Skin of body (tissue), 2 donors: Measurements from ENCODE around the gene STAMBP. TPM values are rescaled to one million over a fixed set of nuclear protein-coding genes. Genes with fewer than 3 reads are reported as not detected.
"Not testable (repeated sequence)": the region's sequence is repeated elsewhere in the genome, so short reads cannot be mapped to it uniquely, and the experiment has no call there.

Experiments used
- DNase-seq: peaks from one replicate; lab custom pipeline; 2025; lab: John Stamatoyannopoulos, UW
- total RNA-seq: library from RNA; depleted of rRNA; stranded (reverse); fragments of >200 nt; gene quantifications from one replicate; pipeline ENCODE4 v1.2.3, GENCODE V29; 2014

STAMBP gene
- total RNA-seq, 1 donor from 2014 or later, result 15.5 TPM

GRCh38 chr2:73903949-73904613, 75.3 kb downstream of the STAMBP start:
- not testable (repeated sequence) for DNase-seq

- DNase-seq, result no peak
Observed at GRCh38 chr2:73904952-73905351, 76.2 kb downstream of the STAMBP start.

DNA sequence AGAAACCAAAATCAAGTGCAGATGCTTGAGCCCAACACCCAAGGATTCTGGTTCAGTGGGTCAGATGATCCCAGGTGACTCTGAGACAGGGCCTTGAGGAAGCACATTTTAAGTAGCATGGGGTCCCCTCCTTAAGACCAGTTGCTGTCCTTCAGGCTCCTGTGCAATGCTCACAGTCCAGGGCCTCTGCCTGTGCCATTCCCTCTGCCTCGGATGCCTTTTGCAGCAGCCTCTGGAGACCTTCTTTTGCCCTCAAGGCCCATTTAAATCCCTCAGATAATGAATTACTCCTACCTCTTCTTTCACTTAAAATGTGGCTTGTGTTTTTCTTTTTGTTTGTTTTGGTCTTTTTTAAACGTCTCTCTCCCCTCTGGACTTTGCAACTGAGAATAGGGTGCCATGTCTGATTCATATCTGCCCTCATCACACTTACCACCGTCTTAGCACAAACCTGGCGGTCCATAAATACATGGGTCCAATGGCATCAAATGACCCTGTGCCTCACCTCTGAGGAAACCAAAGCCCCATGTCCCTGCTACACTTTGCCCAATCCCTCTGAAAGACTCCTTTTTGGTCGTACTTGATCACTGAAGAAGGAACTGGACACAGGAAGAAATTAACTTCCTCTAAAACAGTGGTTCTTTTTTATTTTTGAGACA, 78.2 kb downstream of the STAMBP start:
- no peak for DNase-seq

DNA sequence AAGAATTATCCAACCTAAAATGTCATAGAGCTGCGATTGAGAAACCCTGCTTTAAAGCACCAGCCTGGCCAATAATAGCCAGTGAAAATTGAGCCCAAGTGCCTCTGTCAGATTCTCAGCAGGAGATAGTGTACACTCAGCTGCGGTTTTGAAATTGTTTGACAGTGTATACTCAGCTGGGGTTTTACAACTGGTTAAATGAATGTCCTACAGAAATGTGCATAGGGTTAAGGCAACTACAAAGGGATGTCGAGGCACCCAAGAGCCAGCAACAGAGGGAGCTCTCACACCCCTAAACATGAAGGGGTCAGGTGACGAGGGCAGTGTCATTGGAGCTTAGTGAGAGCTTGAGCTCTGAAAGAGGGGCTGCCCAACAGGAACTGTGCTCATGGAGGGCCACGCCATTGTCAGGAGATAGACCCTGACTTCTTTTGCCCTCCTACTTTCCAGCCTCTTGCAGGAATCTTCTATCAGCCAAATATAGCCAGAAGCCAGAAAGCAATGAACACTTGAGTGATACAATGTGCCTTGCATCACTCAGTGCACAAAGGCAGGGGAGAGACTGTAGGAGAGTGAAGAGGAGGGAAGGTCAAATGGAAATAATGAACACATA, 79.2 kb downstream of the STAMBP start:
- no peak for DNase-seq

- no peak for DNase-seq
Observed at GRCh38 chr2:73908689-73909652, 80.2 kb downstream of the STAMBP start.

DNA sequence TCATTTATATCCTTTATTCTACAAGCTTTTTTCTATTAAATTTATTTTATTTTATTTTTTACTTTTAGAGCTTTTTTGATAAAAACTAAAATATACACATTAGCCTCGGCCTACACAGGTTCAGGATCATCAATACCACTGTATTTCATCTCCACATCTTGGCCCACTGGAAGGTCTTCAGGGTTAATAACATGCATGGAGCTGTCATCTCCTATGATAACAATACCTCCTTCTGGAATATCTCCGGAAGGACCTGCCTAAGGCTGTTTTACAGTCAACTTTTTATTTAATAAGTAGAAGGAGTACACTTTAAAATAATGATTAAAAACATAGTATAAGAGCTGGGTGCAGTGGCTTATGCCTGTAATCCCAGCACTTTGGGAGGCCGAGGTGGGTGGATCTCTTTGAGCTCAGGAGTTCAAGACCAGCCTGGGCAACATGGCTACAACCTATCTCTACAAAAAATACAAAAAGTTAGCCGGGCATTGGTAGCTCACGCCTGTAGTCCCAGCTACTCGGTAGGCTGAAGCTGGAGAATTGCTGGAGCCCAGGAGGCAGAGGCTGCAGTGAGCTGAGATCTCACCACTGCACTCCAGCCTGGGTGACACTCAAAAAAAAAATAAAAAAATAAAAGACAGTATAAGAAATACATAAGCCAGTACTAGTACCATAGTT, 82.2 kb downstream of the STAMBP start:
- DNase-seq, result no peak

GRCh38 chr2:73911548-73912208, 82.9 kb downstream of the STAMBP start:
- no peak for DNase-seq

DNA sequence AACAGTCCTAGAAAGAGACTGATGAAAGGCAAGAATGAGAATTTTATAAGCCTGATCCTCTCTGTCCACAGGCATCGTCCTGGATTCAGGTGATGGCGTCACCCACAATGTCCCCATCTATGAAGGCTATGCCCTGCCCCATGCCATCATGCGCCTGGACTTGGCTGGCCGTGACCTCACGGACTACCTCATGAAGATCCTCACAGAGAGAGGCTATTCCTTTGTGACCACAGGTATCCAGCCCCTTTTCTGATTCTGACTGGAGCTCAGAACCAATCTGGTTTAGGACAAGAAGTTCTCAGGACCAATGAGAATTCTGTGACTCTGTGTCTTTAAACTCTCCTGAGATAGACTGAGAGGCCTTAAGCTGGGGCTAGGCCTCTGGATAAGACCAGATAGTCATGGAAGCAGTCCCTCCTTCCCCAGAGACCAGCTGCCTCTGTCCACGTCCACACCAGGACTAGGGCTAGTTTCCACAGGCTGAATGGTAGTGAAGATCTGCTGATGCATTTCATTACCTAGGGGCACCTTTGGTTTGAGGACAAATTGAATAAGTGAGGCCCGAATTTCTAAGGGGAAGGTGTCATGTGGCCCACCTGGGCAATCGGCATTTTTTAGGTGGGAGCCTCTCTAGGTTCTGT, 84.8 kb downstream of the STAMBP start:
- no peak for DNase-seq

GRCh38 chr2:73914667-73915066, 85.9 kb downstream of the STAMBP start:
- DNase-seq, result no peak

- DNase-seq, result no peak
Observed at GRCh38 chr2:73915437-73915993, 86.8 kb downstream of the STAMBP start.

- DNase-seq, result no peak
Observed at GRCh38 chr2:73916666-73917065, 87.9 kb downstream of the STAMBP start.

GRCh38 chr2:73917296-73917695, 88.5 kb downstream of the STAMBP start:
- DNase-seq, result no peak

GRCh38 chr2:73917696-73918207, 89.0 kb downstream of the STAMBP start:
- no peak for DNase-seq

DNA sequence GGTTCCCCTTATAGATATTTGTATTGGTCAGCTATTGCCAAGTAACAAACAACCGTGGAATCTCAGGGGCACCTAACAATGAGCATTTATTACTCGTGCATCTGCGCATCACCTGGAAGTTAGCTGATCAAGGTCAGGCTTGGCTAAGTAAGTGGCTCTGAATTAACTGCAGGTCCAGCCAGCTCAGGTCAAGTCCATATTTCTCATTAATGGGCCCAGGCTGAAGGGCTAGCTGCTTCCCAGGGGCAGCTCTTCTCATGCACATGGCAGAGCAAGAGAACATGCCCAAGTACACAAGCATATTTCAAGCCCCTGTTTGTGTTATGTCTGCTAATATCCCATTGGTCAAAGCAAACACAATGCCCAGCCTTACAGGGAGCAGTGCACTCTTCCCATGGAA, 90.1 kb downstream of the STAMBP start:
- DNase-seq, result no peak

GRCh38 chr2:73919596-73920228, 91.0 kb downstream of the STAMBP start:
- DNase-seq, result no peak

DNA sequence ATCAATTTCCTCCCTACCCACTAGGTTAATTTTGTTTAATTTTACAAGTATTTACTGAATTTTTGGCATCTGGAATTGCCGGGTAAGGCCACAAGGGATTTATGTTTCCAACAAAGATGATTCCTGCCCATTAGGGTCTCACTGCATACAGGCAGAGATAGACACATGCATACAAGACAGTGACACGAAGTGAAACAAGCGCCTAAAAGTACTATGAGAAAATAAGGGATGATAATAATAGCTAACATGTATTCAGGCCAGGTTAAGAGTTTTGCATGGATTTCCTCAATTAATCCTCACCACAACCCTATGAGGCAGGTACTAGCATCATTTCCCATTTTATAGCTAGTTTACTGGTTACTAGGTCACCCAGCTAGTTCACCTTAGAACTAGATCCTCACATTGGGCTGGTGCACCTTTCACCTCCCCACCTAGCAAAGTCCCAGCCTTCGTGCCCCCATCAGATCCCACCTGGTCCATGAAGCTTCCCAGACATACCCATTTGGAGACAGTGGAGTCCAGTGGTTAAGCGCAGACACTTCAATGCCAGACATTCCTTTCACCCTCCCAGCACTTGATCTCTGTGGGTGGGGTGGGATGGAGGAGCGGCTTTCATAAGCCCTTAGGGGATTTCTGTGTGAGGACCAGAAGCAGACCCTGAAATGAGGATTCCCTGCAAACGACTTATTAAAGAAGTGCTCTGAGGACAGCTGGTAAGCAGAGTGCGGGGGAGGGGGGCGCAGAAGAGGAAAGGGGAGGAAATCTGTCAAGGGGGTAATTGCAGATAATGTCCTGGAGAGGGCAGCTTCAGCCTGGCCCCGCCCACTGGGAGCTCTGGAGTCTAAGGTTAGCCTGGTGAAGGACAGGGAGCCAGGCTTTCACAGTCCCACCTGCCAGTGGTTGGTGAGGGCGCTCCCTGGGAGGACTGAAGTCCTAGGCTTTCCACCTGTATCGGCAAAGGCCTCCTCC, 92.1 kb downstream of the STAMBP start:
- no peak for DNase-seq

- no peak for DNase-seq
Observed at GRCh38 chr2:73921581-73921980, 92.8 kb downstream of the STAMBP start.

DNA sequence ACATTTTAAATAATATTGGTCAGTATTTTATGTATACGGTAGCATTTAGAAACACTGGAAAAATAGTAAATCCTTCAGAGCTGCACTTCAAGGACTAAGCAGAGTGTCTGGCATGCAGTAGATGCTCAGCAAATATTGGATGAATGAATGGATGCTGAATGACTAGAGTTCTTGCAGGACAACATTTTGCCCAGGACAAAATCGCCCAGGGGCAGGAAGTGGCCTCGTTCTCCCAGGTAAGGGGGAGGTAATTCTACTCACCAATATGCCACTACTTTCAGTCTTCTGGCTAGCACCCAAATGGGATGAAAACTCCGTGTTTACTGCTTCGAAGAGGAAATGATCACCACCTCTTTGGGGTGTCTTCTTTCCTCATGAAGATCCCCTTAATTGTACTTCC, 93.9 kb downstream of the STAMBP start:
- DNase-seq, result no peak
